ENCODE measurements around the gene FIG4.

FIG4 gene

GRCh38 chr6:109870089-109870410 is 179.0 kb downstream of the FIG4 start:
- no peak overlapping the region for H3K4me3 ChIP-seq (ENCODE audit: low read length)
- DNase-seq (ENCODE audit: low read depth, low spot score), result no peak

- no peak for DNase-seq (ENCODE audit: low read depth, low spot score)
- no peak overlapping the region for H3K4me3 ChIP-seq (ENCODE audit: low read length)
Measured at GRCh38 chr6:109872549-109872948, 181.5 kb downstream of the FIG4 start.

- no peak for DNase-seq (ENCODE audit: low read depth, low spot score)
- no peak overlapping the region for H3K4me3 ChIP-seq (ENCODE audit: low read length)
Measured at GRCh38 chr6:109872968-109873545, 182.0 kb downstream of the FIG4 start.

GRCh38 chr6:109874086-109874485 is 183.0 kb downstream of the FIG4 start:
- H3K4me3 ChIP-seq (ENCODE audit: low read length), result no peak overlapping the region
- no peak for DNase-seq (ENCODE audit: low read depth, low spot score)

GRCh38 chr6:109874621-109875020 is 183.5 kb downstream of the FIG4 start:
- no peak for DNase-seq (ENCODE audit: low read depth, low spot score)

More at GRCh38 chr6:109874621-109875020, 183.5 kb downstream of the FIG4 start:
- no peak overlapping the region for H3K4me3 ChIP-seq (ENCODE audit: low read length)
